ENCODE measurements around the gene KLK2.

The KLK2 gene

DNA sequence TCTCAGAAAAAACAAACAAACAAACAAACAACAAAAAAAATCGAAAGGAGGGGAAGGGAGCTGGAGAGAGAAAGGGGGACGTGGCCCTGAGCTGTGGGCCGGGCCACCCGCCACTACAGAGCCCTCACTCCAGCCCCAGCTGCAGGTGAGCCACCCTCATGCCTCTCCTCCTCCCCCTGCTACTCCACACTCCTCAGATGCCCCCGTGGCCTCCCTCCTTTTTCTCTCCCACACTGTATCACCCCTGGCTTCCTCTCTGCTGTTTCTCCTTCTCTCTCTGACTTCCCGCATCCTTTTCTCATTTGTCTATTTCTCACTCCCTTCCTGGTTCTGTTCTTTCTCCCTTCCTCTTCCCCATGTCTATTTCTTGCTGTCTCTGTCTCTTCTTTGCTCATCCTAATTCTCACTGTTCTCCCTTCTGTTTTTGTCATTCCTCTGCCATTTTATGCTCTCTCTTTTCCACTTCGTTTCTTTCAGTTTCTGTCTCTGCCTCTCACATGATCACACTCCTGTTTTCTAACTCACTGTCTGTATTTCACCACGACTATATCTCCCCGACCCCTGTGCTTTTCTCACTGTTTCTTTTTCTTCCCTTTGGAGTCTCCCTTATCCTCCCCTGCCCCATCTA is 2.7 kb downstream of the KLK2 start:
- in situ Hi-C loops (cut with HindIII; ENCODE audit: low sequenced_read_pairs) = no loop called here

GRCh38 chr19:50876456-50876855 is 3.2 kb downstream of the KLK2 start:
- TF ChIP-seq, protein P1, sequence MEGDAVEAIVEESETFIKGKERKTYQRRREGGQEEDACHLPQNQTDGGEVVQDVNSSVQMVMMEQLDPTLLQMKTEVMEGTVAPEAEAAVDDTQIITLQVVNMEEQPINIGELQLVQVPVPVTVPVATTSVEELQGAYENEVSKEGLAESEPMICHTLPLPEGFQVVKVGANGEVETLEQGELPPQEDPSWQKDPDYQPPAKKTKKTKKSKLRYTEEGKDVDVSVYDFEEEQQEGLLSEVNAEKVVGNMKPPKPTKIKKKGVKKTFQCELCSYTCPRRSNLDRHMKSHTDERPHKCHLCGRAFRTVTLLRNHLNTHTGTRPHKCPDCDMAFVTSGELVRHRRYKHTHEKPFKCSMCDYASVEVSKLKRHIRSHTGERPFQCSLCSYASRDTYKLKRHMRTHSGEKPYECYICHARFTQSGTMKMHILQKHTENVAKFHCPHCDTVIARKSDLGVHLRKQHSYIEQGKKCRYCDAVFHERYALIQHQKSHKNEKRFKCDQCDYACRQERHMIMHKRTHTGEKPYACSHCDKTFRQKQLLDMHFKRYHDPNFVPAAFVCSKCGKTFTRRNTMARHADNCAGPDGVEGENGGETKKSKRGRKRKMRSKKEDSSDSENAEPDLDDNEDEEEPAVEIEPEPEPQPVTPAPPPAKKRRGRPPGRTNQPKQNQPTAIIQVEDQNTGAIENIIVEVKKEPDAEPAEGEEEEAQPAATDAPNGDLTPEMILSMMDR (IDR thresholded peaks at IDR 0.05; ENCODE audit: low read depth, low read length) = no peak

More for the DNA sequence above, 2.7 kb downstream of the KLK2 start:
- H3K4me3 ChIP-seq (ENCODE audit: low read depth, low read length) = no peak overlapping the region
- DNase-seq (ENCODE audit: low read depth, low spot score) = no peak
- TF ChIP-seq, protein P1 (IDR thresholded peaks at IDR 0.05; ENCODE audit: low read depth, low read length) = no peak

DNA sequence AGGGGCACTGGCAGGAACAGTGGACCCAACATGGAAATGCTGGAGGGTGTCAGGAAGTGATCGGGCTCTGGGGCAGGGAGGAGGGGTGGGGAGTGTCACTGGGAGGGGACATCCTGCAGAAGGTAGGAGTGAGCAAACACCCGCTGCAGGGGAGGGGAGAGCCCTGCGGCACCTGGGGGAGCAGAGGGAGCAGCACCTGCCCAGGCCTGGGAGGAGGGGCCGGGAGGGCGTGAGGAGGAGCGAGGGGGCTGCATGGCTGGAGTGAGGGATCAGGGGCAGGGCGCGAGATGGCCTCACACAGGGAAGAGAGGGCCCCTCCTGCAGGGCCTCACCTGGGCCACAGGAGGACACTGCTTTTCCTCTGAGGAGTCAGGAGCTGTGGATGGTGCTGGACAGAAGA is 4.1 kb downstream of the KLK2 start:
- no peak for DNase-seq (ENCODE audit: low read depth, low spot score)
- in situ Hi-C loops (cut with HindIII; ENCODE audit: low sequenced_read_pairs) = no loop called here
- TF ChIP-seq, protein P1 (IDR thresholded peaks at IDR 0.05; ENCODE audit: low read depth, low read length) = no peak
- H3K4me3 ChIP-seq (ENCODE audit: low read depth, low read length) = no peak overlapping the region

More at GRCh38 chr19:50876456-50876855, 3.2 kb downstream of the KLK2 start:
- no peak overlapping the region for H3K4me3 ChIP-seq (ENCODE audit: low read depth, low read length)
- in situ Hi-C loops (cut with HindIII; ENCODE audit: low sequenced_read_pairs) = no loop called here
- no peak for DNase-seq (ENCODE audit: low read depth, low spot score)

- in situ Hi-C loops (cut with HindIII; ENCODE audit: low sequenced_read_pairs) = no loop called here
- H3K4me3 ChIP-seq (ENCODE audit: low read depth, low read length) = no peak overlapping the region
- DNase-seq (ENCODE audit: low read depth, low spot score) = no peak
- TF ChIP-seq, protein P1 (IDR thresholded peaks at IDR 0.05; ENCODE audit: low read depth, low read length) = no peak
These were observed 5.6 kb downstream of the KLK2 start for GRCh38 chr19:50878851-50879250.

DNA sequence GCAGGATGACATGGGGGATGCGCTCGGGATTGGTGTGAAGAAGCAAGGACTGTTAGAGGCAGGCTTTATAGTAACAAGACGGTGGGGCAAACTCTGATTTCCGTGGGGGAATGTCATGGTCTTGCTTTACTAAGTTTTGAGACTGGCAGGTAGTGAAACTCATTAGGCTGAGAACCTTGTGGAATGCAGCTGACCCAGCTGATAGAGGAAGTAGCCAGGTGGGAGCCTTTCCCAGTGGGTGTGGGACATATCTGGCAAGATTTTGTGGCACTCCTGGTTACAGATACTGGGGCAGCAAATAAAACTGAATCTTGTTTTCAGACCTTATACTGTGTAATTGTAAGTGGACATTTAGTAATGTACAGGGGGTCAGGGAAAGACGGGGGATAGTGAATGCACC is 7.0 kb downstream of the KLK2 start:
- TF ChIP-seq, protein P1 (IDR thresholded peaks at IDR 0.05; ENCODE audit: low read depth, low read length) = no peak
- in situ Hi-C loops (cut with HindIII; ENCODE audit: low sequenced_read_pairs) = no loop called here
- no peak for DNase-seq (ENCODE audit: low read depth, low spot score)
- no peak overlapping the region for H3K4me3 ChIP-seq (ENCODE audit: low read depth, low read length)

DNA sequence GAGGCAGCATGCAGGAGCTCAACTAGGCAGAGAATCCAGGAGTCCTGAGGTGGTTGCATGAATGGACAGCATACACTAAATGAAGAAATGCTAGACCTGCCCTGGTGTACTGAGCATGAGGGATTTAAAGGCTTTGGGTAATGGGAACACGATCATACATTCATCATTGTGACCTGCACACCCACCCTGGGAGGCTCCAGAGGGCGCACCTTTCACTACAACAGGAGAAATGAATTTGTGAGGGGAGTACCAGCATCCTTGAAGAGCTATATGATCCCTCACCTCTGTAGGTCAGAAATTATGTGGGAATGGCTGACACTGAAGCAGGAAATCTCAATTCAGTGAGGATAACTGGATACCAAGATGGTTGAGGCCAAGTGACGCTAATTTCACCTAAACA is 8.9 kb downstream of the KLK2 start:
- no peak for DNase-seq (ENCODE audit: low read depth, low spot score)
- in situ Hi-C loops (cut with HindIII; ENCODE audit: low sequenced_read_pairs) = no loop called here
- TF ChIP-seq, protein P1 (IDR thresholded peaks at IDR 0.05; ENCODE audit: low read depth, low read length) = no peak
- no peak overlapping the region for H3K4me3 ChIP-seq (ENCODE audit: low read depth, low read length)

Data from astrocyte of the spinal cord (primary cell).